Thyroid gland (tissue), 4 donors: ENCODE data around the gene KRT78.

Source experiments
- CTCF ChIP-seq, 6 experiments: fragments of 200-600 bp in 3 of 6; fragments of 450-650 bp in 3 of 6; sonication (generic) in 3 of 6; IDR thresholded peaks; one replicate each; pipeline ENCODE4 v1.5.1; 2016 to 2019; ENCODE audit warnings: antibody characterized with exemption in 6 of 6, mild to moderate bottlenecking in 2 of 6, inconsistent platforms in 1 of 6, moderate library complexity in 1 of 6
- POLR2A ChIP-seq, 2 donors: fragments of 450-650 bp; IDR thresholded peaks; one replicate each; pipeline ENCODE4 v1.6.1; 2017; ENCODE audit warnings: antibody characterized with exemption in 2 of 2, mild to moderate bottlenecking in 2 of 2, moderate library complexity in 1 of 2

GRCh38 chr12:52824741-52825410 is 23.9 kb downstream of the KRT78 start:
- TF ChIP-seq CTCF (IDR thresholded peaks at IDR 0.05) = no peak
- no peak for TF ChIP-seq POLR2A (IDR thresholded peaks at IDR 0.05)
